Esophagus squamous epithelium (tissue), 4 donors: ENCODE measurements around the gene KCNAB1.

Experiments
- POLR2A ChIP-seq, 4 donors: fragments of 450-650 bp; IDR thresholded peaks; one replicate each; pipeline ENCODE4 v1.6.1; 2017; ENCODE audit warnings: antibody characterized with exemption in 4 of 4, mild to moderate bottlenecking in 4 of 4, moderate library complexity in 3 of 4
- TF ChIP-seq, protein P1 (sequence below), 6 experiments: fragments of 450-650 bp in 4 of 6; fragments of 200-600 bp in 2 of 6; sonication (generic) in 2 of 6; IDR thresholded peaks; one replicate each; pipeline ENCODE4 v1.5.1; 2016 to 2019; ENCODE audit warnings: antibody characterized with exemption in 6 of 6, mild to moderate bottlenecking in 4 of 6, moderate library complexity in 4 of 6

DNA sequence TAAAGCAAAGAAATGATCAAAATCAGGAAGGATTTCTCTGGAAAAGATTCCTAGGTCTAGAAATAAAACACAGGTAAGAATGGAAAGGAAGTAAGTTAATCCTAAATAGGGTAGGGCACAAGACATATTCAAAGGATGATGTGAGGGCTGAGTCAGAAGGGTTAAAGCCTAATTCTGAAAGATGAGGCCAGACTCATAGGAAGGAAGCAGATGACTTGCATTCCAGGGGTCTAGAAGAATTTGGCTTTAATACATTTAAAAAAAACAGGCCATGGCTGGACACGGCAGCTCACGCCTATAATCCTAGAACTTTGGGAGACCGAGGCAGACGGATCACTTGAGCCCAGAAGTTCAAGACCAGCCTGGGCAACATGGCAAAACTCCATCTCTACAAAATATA lies 431.4 kb downstream of the KCNAB1 start:
- TF ChIP-seq, protein P1, sequence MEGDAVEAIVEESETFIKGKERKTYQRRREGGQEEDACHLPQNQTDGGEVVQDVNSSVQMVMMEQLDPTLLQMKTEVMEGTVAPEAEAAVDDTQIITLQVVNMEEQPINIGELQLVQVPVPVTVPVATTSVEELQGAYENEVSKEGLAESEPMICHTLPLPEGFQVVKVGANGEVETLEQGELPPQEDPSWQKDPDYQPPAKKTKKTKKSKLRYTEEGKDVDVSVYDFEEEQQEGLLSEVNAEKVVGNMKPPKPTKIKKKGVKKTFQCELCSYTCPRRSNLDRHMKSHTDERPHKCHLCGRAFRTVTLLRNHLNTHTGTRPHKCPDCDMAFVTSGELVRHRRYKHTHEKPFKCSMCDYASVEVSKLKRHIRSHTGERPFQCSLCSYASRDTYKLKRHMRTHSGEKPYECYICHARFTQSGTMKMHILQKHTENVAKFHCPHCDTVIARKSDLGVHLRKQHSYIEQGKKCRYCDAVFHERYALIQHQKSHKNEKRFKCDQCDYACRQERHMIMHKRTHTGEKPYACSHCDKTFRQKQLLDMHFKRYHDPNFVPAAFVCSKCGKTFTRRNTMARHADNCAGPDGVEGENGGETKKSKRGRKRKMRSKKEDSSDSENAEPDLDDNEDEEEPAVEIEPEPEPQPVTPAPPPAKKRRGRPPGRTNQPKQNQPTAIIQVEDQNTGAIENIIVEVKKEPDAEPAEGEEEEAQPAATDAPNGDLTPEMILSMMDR (IDR thresholded peaks at IDR 0.05), result no peak
- no peak for TF ChIP-seq POLR2A (IDR thresholded peaks at IDR 0.05)
